SK-MEL-5 (cell line): Measurements from ENCODE around the gene SLC4A3. TPM values are rescaled to one million over a fixed set of nuclear protein-coding genes. Genes with fewer than 3 reads are reported as not detected.
"Not testable (repeated sequence)": the region's sequence is repeated elsewhere in the genome, so short reads cannot be mapped to it uniquely, and the experiment has no call there.

Experiments
- DNase-seq: peaks from one replicate; pipeline ENCODE4 v3.0.0-alpha.2; 2016; ENCODE audit warnings: low read depth, low spot score
- in situ Hi-C: cut with HindIII; loops from 2 replicates; pipeline ENCODE4 v1.10.0; 2016; ENCODE audit warnings: low sequenced_read_pairs, high pct_unique_total_duplicates, low pct_unique_long_range_greater_than_20kb
- small RNA-seq, 2 experiments: library from RNA; depleted of rRNA; stranded (forward); fragments of <200 nt; gene quantifications; one replicate each; pipeline ENCODE3, GENCODE V24; 2014
- total RNA-seq: library from RNA; depleted of rRNA; stranded (reverse); fragments of >200 nt; shearing (Covaris generic); gene quantifications from 2 replicates; pipeline ENCODE4 v1.2.3, GENCODE V29; 2014; rRNA removed

SLC4A3 gene
- total RNA-seq, 1 experiment from 2014 or later, result 2.9 TPM

GRCh38 chr2:219683474-219683873, 56.0 kb downstream of the SLC4A3 start:
- DNase-seq, in situ Hi-C loops: not testable (repeated sequence)

DNA sequence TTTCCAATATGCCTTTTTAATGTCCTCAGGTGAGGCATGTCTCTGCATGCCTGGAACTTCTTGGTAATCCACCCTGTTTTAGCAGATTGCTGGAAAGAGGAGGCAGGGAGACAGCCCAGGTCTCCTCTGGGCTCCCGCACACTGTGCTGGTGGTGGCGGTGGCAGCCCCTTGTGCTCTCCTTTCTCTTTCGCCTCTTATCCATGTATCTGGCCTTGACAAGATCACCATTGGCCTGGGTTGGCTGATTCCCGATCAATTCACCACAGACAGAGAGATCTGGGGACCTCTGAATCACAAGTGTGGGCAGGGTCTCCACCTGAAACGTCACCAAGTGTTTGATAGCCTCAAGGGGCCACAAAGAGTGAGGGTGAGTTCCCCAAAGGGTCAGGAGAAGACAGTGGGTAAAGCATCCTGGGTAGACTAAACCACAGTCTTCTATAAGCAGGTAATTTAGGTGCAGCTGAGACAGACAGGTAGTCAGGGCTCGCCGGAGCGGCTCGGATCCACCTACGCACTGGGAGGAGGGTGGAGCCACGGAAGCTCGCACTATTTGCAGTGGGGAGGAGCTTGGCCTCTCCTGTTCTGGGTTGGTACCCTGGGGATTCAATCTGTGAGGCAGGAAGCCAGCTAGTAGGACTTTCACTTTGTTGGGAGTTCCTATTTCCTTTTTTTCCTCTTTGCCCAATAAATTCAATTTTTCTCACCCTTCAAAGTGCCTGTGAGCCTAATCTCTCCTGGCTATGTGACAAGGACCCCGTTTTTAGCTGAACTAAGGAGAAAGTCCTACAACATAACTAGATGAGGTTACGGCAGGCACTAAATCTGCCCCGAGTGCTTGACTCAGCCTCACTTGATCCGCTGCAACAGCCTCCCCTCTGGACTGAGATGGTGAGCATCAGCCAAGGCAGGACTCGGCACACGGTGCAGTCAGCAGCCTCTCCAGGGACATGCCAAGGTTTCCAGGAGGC, 57.6 kb downstream of the SLC4A3 start:
- DNase-seq, result peak; percentile 86
- in situ Hi-C loops, result no loop called here

GRCh38 chr2:219687272-219687671, 59.8 kb downstream of the SLC4A3 start:
- peak; percentile 25 for DNase-seq
- in situ Hi-C loops, result no loop called here

GRCh38 chr2:219687882-219688559, 60.6 kb downstream of the SLC4A3 start:
- no peak for DNase-seq
- in situ Hi-C loops, result no loop called here

DNA sequence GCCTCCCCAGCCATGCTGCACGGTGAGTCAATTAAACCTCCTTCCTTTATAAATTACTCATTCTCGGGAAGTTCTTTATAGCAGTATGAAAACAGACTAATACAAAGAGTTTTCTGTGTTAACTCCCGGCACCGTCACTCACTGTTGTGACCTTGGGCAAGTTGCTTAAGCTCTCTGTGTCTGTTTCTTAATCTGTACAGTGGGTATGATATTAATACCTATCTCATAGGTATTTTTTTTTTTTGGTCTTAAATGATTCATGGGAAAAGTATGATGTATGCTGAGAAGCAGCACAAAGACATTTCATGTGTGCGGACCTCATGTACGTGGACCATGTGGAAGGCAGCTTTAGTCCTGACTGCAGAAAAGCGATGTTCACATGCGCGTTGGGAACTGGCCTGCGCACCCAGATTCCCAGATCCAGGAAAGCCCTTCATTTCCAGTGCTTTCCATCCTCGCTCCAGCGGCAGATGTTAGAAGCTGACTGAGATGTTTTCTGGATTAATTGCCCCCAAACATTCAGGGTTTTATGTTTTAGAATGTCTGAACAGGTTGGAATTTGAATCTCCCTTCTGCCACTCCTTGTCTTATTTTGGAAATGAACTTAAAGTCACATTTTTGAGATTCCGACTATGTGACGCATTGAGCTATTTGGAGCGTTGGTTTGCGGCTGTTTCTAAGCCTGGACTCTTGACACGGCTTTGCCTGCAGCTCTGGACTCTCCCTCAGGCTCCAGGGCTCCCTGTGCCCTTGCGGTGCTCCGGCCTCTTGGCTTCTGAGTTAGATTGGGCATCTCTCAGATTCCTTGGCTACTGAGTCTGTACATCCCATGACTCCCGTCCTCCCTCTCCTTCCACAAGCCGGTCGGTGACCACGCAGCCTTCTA, 61.4 kb downstream of the SLC4A3 start:
- peak; percentile 64 for DNase-seq
- in situ Hi-C loops, result no loop called here

DNA sequence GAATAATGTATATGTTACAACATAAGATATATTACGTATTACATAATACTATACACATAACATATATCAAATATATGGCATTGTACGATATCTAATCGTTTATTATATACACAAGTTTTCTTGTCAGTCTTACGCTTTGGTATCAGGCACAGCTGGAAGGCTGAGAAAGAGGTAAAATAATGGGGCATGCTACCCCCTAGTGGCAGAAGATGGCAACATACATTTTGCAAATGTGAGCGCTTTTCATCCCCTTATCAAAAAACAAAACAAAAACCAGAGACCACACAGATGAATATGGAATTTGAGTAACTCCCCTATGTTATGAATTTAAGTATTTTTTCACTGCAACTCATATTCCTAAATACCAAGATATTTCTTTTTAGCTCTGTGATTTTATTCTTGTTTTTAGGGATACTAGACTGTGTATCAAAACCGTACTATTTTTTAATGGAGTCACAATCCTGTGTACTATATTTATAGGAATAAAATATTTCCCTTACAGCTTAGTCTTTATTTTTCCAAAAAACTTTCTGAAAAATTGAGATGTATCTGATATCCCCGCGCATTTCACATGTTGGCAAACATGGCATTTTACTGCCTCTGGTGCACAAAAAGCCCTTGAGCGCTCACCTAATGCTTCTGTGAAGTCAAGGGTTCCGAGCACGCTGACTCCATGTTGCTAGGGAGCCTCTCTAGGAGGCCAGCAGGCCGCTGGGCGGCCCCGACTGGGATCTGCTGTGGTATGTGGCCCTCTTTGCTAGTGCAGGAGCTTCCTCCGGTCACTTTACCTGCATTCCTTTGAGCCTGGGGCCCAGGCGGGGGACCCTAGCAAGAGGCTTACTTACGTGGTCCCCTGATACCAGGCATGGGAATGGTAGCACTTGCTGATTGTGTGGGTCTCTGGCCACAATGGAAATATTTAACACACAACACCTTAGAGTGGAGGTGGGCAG, 62.5 kb downstream of the SLC4A3 start:
- in situ Hi-C loops, result no loop called here
- DNase-seq, result peak; percentile 70

GRCh38 chr2:219691571-219691970, 64.1 kb downstream of the SLC4A3 start:
- in situ Hi-C loops, result no loop called here
- no peak for DNase-seq

Small RNA genes within 50 kb of the gene (small RNA-seq; reads per million reads assigned to genes)
- 0 to 0.24 reads per million in 2 experiments for gene RN7SKP213

Other genes starting within 250 kb of the SLC4A3 start
- gene DNPEP, start 239.7 kb upstream of the SLC4A3 start, total RNA-seq, result 46.8 and 50.1 TPM in 2 replicates
- 0.13 TPM in 1 of 2 replicates, not detected in the other for gene DES, start 209.3 kb upstream of the SLC4A3 start, total RNA-seq
- 1.9 and 2.3 TPM in 2 replicates for gene SPEG, start 192.8 kb upstream of the SLC4A3 start, total RNA-seq
- gene GMPPA, start 128.7 kb upstream of the SLC4A3 start, total RNA-seq, result 60.6 and 64.8 TPM in 2 replicates
- not detected in 2 replicates for gene ASIC4, start 113.1 kb upstream of the SLC4A3 start, total RNA-seq
- gene CHPF, start 83.8 kb upstream of the SLC4A3 start, total RNA-seq, result 93.9 and 111 TPM in 2 replicates
- 2.1 TPM in 2 replicates for gene TMEM198, start 83.6 kb upstream of the SLC4A3 start, total RNA-seq
- 30.7 and 34.7 TPM in 2 replicates for gene OBSL1, start 56.1 kb upstream of the SLC4A3 start, total RNA-seq
- gene INHA, start 55.3 kb upstream of the SLC4A3 start, total RNA-seq, result 0.18 TPM in 1 of 2 replicates, not detected in the other
- 13.9 and 14.7 TPM in 2 replicates for gene STK11IP, start 29.8 kb upstream of the SLC4A3 start, total RNA-seq